ENCODE results near the gene SLC9A7. TPM values are rescaled to one million over a fixed set of nuclear protein-coding genes. Genes with fewer than 3 reads are reported as not detected.

The SLC9A7 gene
- total RNA-seq, 1 donor, result 84.0 TPM

- DNase-seq (ENCODE audit: low read depth in 2 of 3, low spot score in 2 of 3), result no peak
Measured at GRCh38 chrX:46710425-46710824, 48.5 kb downstream of the SLC9A7 start.

- no peak for DNase-seq (ENCODE audit: low read depth in 2 of 3, low spot score in 2 of 3)
Measured at GRCh38 chrX:46707274-46707965, 51.5 kb downstream of the SLC9A7 start.

- DNase-seq (ENCODE audit: low read depth in 2 of 3, low spot score in 2 of 3), result peak in 2 of 3 donors; percentile 79 to 91
Measured at GRCh38 chrX:46704767-46705386, 54.0 kb downstream of the SLC9A7 start.

- DNase-seq (ENCODE audit: low read depth in 2 of 3, low spot score in 2 of 3), result no peak
Measured at GRCh38 chrX:46703980-46704379, 54.9 kb downstream of the SLC9A7 start.

GRCh38 chrX:46698691-46699090 is 60.2 kb downstream of the SLC9A7 start:
- no peak for DNase-seq (ENCODE audit: low read depth in 2 of 3, low spot score in 2 of 3)

- DNase-seq (ENCODE audit: low read depth in 2 of 3, low spot score in 2 of 3), result peak in 1 of 3 donors; percentile 29
Measured at GRCh38 chrX:46695491-46695890, 63.4 kb downstream of the SLC9A7 start.

- no peak for DNase-seq (ENCODE audit: low read depth in 2 of 3, low spot score in 2 of 3)
Measured at GRCh38 chrX:46694549-46694948, 64.4 kb downstream of the SLC9A7 start.

- DNase-seq (ENCODE audit: low read depth in 2 of 3, low spot score in 2 of 3), result no peak
Measured at GRCh38 chrX:46693149-46693548, 65.8 kb downstream of the SLC9A7 start.

GRCh38 chrX:46690818-46691217 is 68.1 kb downstream of the SLC9A7 start:
- DNase-seq (ENCODE audit: low read depth in 2 of 3, low spot score in 2 of 3), result no peak

- no peak for DNase-seq (ENCODE audit: low read depth in 2 of 3, low spot score in 2 of 3)
Measured at GRCh38 chrX:46687619-46688018, 71.3 kb downstream of the SLC9A7 start.

- DNase-seq (ENCODE audit: low read depth in 2 of 3, low spot score in 2 of 3), result peak; percentile 14 to 58 (median 50)
Measured at GRCh38 chrX:46686003-46686645, 72.8 kb downstream of the SLC9A7 start.

GRCh38 chrX:46683048-46683447 is 75.9 kb downstream of the SLC9A7 start:
- peak in 1 of 3 donors; percentile 34 for DNase-seq (ENCODE audit: low read depth in 2 of 3, low spot score in 2 of 3)

- DNase-seq (ENCODE audit: low read depth in 2 of 3, low spot score in 2 of 3), result no peak
Measured at GRCh38 chrX:46681849-46682248, 77.1 kb downstream of the SLC9A7 start.

GRCh38 chrX:46678232-46678631 is 80.7 kb downstream of the SLC9A7 start:
- DNase-seq (ENCODE audit: low read depth in 2 of 3, low spot score in 2 of 3), result no peak

GRCh38 chrX:46676399-46677356 is 82.2 kb downstream of the SLC9A7 start:
- DNase-seq (ENCODE audit: low read depth in 2 of 3, low spot score in 2 of 3), result no peak

GRCh38 chrX:46673620-46674359 is 85.1 kb downstream of the SLC9A7 start:
- DNase-seq (ENCODE audit: low read depth in 2 of 3, low spot score in 2 of 3), result no peak

GRCh38 chrX:46670316-46670715 is 88.6 kb downstream of the SLC9A7 start:
- DNase-seq (ENCODE audit: low read depth in 2 of 3, low spot score in 2 of 3), result no peak

GRCh38 chrX:46666831-46667230 is 92.1 kb downstream of the SLC9A7 start:
- no peak for DNase-seq (ENCODE audit: low read depth in 2 of 3, low spot score in 2 of 3)

- DNase-seq (ENCODE audit: low read depth in 2 of 3, low spot score in 2 of 3), result no peak
Measured at GRCh38 chrX:46665232-46666152, 93.4 kb downstream of the SLC9A7 start.

Data from hematopoietic multipotent progenitor cell (in vitro differentiated cells).